Pancreas (tissue), 10 donors: ENCODE results near the gene CRACR2B. TPM values are rescaled to one million over a fixed set of nuclear protein-coding genes. Genes with fewer than 3 reads are reported as not detected.

Experiments used
- ATAC-seq, 4 donors: fragments of 200-7000 bp; cut with Tn5 transposase; one replicate each; pipeline versions ENCODE4 v1.8.0 to v1.9.1; 2020; ENCODE audit warnings: mild to moderate bottlenecking in 4 of 4, moderate library complexity in 4 of 4
- DNase-seq, 6 donors: peaks; one replicate each; pipeline ENCODE4 v3.0.0-alpha.2; 2020
- FAIRE-seq: peaks from 2 replicates; lab custom pipeline; 2012; peaks lifted over from hg19 to GRCh38; lab: Jason Lieb, UNC
- H3K27ac ChIP-seq, 4 donors: fragments of 200-600 bp; sonication (generic); 1 replicate in 3 of 4; 2 replicates in 1 of 4; pipeline versions ENCODE4 v1.5.0 to v1.8.0; 2020
- H3K27me3 ChIP-seq, 4 donors: fragments of 200-600 bp; one replicate each; pipeline ENCODE4 v1.8.0; 2021
- H3K36me3 ChIP-seq, 3 donors: fragments of 200-600 bp; sonication (generic) in 1 of 3; one replicate each; pipeline versions ENCODE4 v1.5.0 to v1.8.0; 2020 to 2021
- H3K4me1 ChIP-seq, 3 donors: fragments of 200-600 bp; one replicate each; pipeline ENCODE4 v1.8.0; 2021
- H3K4me3 ChIP-seq, 4 donors: fragments of 200-600 bp; sonication (generic) in 2 of 4; one replicate each; pipeline versions ENCODE4 v1.5.0 to v1.8.0; 2020 to 2021
- H3K9me3 ChIP-seq, 4 donors: fragments of 200-600 bp; one replicate each; pipeline ENCODE4 v1.8.0; 2021
- WGBS, 2 donors: extraction: QIAGEN DNeasy Blood & Tissue Kit; methylation state at CpG; one replicate each; pipeline ENCODE4 v1.1.7; 2013; 5-methylcytosine and 5-hydroxymethylcytosine counted together
- intact Hi-C, 3 donors: fragments of 100-400 bp; cut with DNase I; formaldehyde crosslinking; loops; one replicate each; pipeline versions ENCODE4 v1.11.1 to v1.14.2; 2022
- polyA plus RNA-seq, 2 donors: library from polyadenylated mRNA; stranded (reverse); fragments of 200-250 nt; gene quantifications; one replicate each; pipeline ENCODE4 v1.2.3, GENCODE V29; 2013
- total RNA-seq, 6 donors: library from RNA; stranded (reverse); fragmentation: NEBNext Ultra II Directional in 4 of 6; extraction: Animal tissue kit (Norgen Biotek cat#: 25700) in 4 of 6; gene quantifications; one replicate each; pipeline versions ENCODE4 v1.2.1 to v1.2.4, GENCODE V29; 2021 to 2023
- TF ChIP-seq, protein P1 (sequence below), 4 donors: fragments of 200-600 bp; sonication (generic) in 3 of 4; IDR thresholded peaks; one replicate each; pipeline versions ENCODE4 v1.5.0 to v1.8.0; 2021; ENCODE audit warnings: antibody characterized with exemption in 4 of 4
- donor health status: healthy with polysubstance abuse.
- donor health status: DM: no; HTN: no; CAD: no; lungs with moderate emphysema.
- donor health status: DM: no; HTN: no; CAD: no.
- donor health status: control.
- donor health status: control.
- donor health status: Bipolar disorder and iron deficiency.
- donor health status: DM: yes; HTN: yes; CAD: no.
- donor health status: DM: no; HTN: no; CAD: no.
- donor health status: DM: no; HTN: no; CAD: no.
- donor health status: DM: yes; HTN: yes; CAD: no.

Gene CRACR2B
- total and polyA plus RNA-seq, 8 donors = 60.6 to 378 (median 125) TPM

GRCh38 chr11:870127-870413 lies 42.4 kb downstream of the CRACR2B start:
- Histone ChIP-seq H3K4me1 (no peaks in the 10 kb centered on the region), H3K36me3 (peaks cover 0 to 5% (median 0%) of the 10 kb centered on the region in 3 donors), H3K27me3 (no peaks in the 10 kb centered on the region), H3K4me3 (no peak overlapping the region), H3K9me3 (no peaks in the 10 kb centered on the region), H3K27ac (no peak overlapping the region)
- ATAC-seq (peak in 1 of 4 donors; percentile 11), DNase-seq (no peak), FAIRE-seq (no peak)
- TF ChIP-seq, protein P1, sequence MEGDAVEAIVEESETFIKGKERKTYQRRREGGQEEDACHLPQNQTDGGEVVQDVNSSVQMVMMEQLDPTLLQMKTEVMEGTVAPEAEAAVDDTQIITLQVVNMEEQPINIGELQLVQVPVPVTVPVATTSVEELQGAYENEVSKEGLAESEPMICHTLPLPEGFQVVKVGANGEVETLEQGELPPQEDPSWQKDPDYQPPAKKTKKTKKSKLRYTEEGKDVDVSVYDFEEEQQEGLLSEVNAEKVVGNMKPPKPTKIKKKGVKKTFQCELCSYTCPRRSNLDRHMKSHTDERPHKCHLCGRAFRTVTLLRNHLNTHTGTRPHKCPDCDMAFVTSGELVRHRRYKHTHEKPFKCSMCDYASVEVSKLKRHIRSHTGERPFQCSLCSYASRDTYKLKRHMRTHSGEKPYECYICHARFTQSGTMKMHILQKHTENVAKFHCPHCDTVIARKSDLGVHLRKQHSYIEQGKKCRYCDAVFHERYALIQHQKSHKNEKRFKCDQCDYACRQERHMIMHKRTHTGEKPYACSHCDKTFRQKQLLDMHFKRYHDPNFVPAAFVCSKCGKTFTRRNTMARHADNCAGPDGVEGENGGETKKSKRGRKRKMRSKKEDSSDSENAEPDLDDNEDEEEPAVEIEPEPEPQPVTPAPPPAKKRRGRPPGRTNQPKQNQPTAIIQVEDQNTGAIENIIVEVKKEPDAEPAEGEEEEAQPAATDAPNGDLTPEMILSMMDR (IDR thresholded peaks at IDR 0.05) = no peak
- intact Hi-C loops = no loop called here
- 72 to 76% methylated on average over 8 of the region's 8 CpGs for WGBS, 2 donors

- no peaks in the 10 kb centered on the region for H3K27me3 ChIP-seq
- H3K36me3 ChIP-seq = peaks cover 0 to 5% (median 0%) of the 10 kb centered on the region in 3 donors
- no peaks in the 10 kb centered on the region for H3K9me3 ChIP-seq
- H3K4me1 ChIP-seq = no peaks in the 10 kb centered on the region
- TF ChIP-seq, protein P1 (IDR thresholded peaks at IDR 0.05) = no peak
- no peak overlapping the region for H3K27ac ChIP-seq
- no peak for DNase-seq
- 85 to 92% methylated on average over 8 of the region's 8 CpGs for WGBS, 2 donors
- no peak for FAIRE-seq
- H3K4me3 ChIP-seq = no peak overlapping the region
- intact Hi-C loops = no loop called here
- no peak for ATAC-seq
These were observed 42.7 kb downstream of the CRACR2B start for GRCh38 chr11:870418-870817.

- intact Hi-C loops = no loop called here
- 79 to 80% methylated on average over 9 of the region's 9 CpGs for WGBS, 2 donors
- H3K27me3 ChIP-seq = no peaks in the 10 kb centered on the region
- H3K36me3 ChIP-seq = peaks cover 0 to 5% (median 0%) of the 10 kb centered on the region in 3 donors
- H3K4me1 ChIP-seq = no peaks in the 10 kb centered on the region
- H3K9me3 ChIP-seq = no peaks in the 10 kb centered on the region
- DNase-seq (no peak), ATAC-seq (no peak), FAIRE-seq (no peak)
- H3K27ac ChIP-seq = no peak overlapping the region
- H3K4me3 ChIP-seq = no peak overlapping the region
- TF ChIP-seq, protein P1 (IDR thresholded peaks at IDR 0.05) = no peak
These were observed 43.8 kb downstream of the CRACR2B start for GRCh38 chr11:871472-871871.

DNA sequence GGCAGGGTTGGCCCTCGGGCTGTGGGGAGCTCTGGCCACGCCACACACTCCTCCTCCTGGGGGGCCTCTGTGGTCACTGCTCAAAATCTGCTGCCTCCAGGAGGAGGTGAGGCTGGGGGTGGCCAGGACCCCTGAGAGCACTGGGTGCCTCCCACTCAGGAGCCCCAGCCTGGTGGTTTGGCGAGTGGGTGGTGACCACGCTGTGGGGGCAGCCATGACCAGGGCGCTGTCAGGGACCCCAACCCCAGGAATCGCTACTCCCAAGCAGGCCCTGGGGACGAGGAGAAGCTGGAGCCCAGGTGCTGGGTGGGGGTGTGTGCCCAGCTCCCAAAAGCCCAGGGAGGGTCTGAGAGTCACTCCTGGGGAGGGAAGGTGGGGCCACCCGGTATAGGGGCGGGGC lies 45.1 kb downstream of the CRACR2B start:
- no peak for DNase-seq
- intact Hi-C loops = no loop called here
- ATAC-seq = no peak
- Histone ChIP-seq H3K4me1 (peaks cover 0 to 4% (median 0%) of the 10 kb centered on the region in 3 donors), H3K4me3 (no peak overlapping the region), H3K27me3 (no peaks in the 10 kb centered on the region), H3K9me3 (no peaks in the 10 kb centered on the region), H3K27ac (no peak overlapping the region), H3K36me3 (no peaks in the 10 kb centered on the region)
- WGBS, 2 donors = 91% methylated on average over 9 of the region's 9 CpGs
- TF ChIP-seq, protein P1 (IDR thresholded peaks at IDR 0.05) = no peak
- no peak for FAIRE-seq

- 78 to 79% methylated on average over 12 of the region's 12 CpGs for WGBS, 2 donors
- intact Hi-C loops = no loop called here
- ATAC-seq (no peak), DNase-seq (no peak), FAIRE-seq (no peak)
- Histone ChIP-seq H3K4me3 (no peak overlapping the region), H3K4me1 (peaks cover 0 to 4% (median 0%) of the 10 kb centered on the region in 3 donors), H3K36me3 (no peaks in the 10 kb centered on the region), H3K27me3 (no peaks in the 10 kb centered on the region), H3K9me3 (no peaks in the 10 kb centered on the region), H3K27ac (no peak overlapping the region)
- TF ChIP-seq, protein P1 (IDR thresholded peaks at IDR 0.05) = no peak
These were observed 46.0 kb downstream of the CRACR2B start for GRCh38 chr11:873706-874105.
